Sigmoid colon (tissue), 4 donors: Measurements from ENCODE around the gene CCDC188.

Source experiments
- CTCF ChIP-seq, 4 experiments: fragments of 450-650 bp in 3 of 4; fragments of 200-600 bp in 1 of 4; IDR thresholded peaks; one replicate each; pipeline ENCODE4 v1.5.1; 2016 to 2019; ENCODE audit warnings: antibody characterized with exemption in 4 of 4, mild to moderate bottlenecking in 3 of 4, moderate library complexity in 2 of 4
- POLR2A ChIP-seq, 2 donors: fragments of 450-650 bp; IDR thresholded peaks; one replicate each; pipeline ENCODE4 v1.6.1; 2016; ENCODE audit warnings: antibody characterized with exemption in 2 of 2, mild to moderate bottlenecking in 2 of 2, moderate library complexity in 2 of 2
- POLR2AphosphoS5 ChIP-seq, 4 donors: sonication (generic); formaldehyde crosslinking; IDR thresholded peaks; one replicate each; pipeline ENCODE4 v1.6.1; 2017; ENCODE audit warnings: antibody characterized with exemption in 4 of 4

DNA sequence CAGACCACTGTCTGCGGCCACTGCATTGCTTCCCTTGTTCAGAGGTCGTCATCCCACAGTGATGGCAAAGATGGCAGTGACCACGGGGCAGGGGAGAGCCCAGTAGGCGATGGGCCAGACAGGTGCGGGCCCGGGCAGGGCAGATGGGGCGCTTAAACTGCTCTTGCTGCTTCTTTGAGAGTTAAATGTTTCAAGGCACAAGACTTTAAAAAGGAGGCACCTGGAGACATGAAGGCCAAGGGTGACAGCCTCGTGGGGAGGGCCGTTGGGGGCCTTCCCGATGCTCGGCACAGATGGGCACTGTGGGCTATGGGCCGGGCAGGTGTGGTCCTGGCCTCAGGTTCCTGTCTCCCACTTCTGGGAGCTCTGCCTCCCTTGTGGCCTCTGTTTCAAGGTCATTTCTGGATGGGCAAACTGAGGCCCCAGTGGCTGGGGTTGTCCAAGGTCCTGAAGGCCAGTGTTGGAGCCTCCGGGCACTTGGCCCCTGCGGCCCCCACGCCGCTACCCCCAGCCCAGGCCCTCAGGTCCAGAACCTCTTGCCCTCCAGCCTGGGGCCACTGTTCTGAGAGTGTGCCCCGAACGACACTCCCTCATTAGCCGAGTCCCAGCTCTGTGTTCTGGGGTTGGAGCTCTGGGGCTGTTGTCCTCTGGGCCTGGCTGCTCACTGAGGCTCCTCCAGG, 16.9 kb upstream of the CCDC188 start:
- TF ChIP-seq POLR2A (IDR thresholded peaks at IDR 0.05) = no peak
- TF ChIP-seq CTCF (IDR thresholded peaks at IDR 0.05) = no peak
- TF ChIP-seq POLR2AphosphoS5 (IDR thresholded peaks at IDR 0.05) = no peak
